ENCODE data around the gene SEPHS2.
"Not testable (repeated sequence)": the region's sequence is repeated elsewhere in the genome, so short reads cannot be mapped to it uniquely, and the experiment has no call there.

Gene SEPHS2

GRCh38 chr16:30470170-30470512 is 24.5 kb upstream of the SEPHS2 start:
- DNase-seq (ENCODE audit: low spot score), result no peak

- no peak for DNase-seq (ENCODE audit: low spot score)
Observed at GRCh38 chr16:30464078-30464477, 18.4 kb upstream of the SEPHS2 start.

DNA sequence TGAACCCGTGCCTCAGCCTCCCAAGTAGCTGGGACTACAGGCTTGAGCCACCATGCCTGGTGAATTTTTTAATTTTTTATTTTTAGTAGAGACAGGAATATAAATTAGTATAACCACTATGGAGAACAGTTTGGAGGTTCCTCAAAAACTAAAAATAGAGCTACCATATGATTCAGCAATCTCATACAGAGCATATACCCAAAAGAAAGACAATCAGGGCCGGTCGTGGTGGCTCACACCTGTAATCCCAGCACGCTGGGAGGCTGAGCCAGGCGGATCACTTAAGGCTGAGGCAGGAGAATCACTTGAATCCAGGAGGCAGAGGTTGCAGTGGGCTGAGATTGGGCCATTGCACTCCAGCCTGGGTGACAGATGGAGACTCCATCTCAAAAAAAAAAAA is 15.8 kb upstream of the SEPHS2 start:
- DNase-seq (ENCODE audit: low spot score), result not testable (repeated sequence)

- DNase-seq (ENCODE audit: low spot score), result no peak
Observed at GRCh38 chr16:30459456-30459855, 13.8 kb upstream of the SEPHS2 start.

DNA sequence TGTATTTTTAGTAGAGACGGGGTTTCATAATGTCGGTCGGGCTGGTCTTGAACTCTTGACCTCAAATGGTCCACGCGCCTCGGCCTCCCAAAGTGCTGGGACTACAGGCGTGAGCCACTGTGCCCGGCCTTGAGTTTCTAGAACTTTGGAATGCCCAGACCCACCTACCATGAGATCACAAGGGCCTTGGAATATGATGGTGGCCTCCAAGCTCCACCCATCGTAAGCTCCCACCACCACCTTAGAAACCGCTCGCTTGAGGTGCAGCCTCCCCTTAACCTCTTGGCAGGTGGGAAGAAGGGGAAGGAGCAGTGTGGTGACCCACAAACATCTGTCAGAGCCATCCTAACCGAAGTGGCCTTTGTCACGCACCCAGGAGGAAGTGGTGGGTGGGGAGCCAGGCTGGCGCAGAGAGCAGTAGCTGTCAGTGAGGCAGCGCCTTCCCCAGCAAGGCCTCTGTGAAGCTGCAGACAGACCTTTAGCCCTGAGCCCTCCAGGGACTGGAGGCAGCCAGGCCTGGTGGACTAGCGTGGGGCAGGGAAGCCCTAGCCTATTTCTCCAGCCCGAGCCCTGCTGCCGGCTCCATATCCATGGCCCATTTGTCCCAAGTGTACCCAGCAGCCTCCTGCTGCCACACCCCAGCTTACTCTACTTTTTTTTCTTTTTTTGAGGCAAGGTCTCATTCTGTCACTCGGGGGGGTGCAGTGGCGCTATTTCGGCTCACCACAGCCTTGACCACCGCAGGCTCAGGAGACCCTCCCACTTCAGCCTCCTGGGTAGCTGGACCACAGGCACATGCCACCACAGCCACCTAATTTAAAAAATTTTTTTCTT is 13.1 kb upstream of the SEPHS2 start:
- peak; percentile 20 for DNase-seq (ENCODE audit: low spot score)

DNA sequence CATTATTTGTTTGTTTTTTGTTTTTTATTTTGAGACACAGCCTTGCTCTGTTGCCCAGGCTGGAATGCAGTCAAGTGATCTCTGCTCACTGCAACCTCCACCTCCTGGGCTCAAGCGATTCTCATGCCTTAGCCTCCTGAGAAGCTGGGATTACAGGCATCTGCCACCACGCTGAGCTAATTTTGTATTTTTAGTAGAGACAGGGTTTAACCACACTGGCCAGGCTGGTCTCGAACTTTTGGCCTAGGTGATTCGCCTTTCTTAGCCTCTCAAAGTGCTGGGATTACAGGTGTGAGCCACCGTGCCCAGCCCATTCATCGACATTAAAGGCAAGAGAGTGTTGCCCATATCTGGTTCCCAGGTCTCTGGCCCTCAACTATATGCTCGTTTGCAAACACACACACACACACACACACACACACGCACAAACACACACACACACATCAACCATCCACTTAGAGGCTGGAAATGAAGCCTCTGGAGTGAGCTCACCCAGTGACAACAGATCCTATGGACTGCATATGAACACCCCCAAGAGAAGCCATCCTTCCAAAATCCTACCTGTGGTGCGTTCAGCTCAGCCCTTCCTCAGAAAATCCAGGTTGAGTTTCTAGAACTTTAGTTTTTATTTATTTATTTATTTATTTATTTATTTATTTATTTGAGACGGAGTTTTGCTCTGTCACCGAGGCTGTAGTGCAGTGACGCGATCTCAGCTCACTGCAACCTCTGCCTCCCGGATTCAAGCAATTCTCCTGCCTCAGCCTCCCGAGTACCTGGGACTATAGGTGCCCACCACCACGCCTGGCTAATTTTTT is 12.3 kb upstream of the SEPHS2 start:
- DNase-seq (ENCODE audit: low spot score), result no peak

GRCh38 chr16:30457256-30457655 is 11.6 kb upstream of the SEPHS2 start:
- no peak for DNase-seq (ENCODE audit: low spot score)

DNA sequence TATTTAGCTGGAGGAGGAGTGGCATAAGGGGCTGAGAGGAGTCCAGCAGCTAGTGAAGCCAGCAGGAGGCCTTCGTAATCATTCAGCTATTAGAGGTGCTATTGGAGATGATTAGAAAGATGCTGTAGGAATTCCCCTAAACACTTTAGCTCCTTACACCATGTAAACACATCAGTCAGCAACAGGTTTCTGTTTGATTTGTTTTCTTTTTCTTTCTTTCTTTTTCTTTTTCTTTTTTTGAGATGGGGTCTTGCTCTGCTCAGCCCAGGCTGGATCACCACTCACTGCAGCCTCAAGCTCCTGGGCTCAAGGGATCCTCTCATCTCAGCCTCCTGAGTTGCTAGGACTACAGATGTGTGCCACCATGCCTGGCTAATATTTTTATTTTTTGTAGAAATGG is 10.6 kb upstream of the SEPHS2 start:
- DNase-seq (ENCODE audit: low spot score), result no peak

DNA sequence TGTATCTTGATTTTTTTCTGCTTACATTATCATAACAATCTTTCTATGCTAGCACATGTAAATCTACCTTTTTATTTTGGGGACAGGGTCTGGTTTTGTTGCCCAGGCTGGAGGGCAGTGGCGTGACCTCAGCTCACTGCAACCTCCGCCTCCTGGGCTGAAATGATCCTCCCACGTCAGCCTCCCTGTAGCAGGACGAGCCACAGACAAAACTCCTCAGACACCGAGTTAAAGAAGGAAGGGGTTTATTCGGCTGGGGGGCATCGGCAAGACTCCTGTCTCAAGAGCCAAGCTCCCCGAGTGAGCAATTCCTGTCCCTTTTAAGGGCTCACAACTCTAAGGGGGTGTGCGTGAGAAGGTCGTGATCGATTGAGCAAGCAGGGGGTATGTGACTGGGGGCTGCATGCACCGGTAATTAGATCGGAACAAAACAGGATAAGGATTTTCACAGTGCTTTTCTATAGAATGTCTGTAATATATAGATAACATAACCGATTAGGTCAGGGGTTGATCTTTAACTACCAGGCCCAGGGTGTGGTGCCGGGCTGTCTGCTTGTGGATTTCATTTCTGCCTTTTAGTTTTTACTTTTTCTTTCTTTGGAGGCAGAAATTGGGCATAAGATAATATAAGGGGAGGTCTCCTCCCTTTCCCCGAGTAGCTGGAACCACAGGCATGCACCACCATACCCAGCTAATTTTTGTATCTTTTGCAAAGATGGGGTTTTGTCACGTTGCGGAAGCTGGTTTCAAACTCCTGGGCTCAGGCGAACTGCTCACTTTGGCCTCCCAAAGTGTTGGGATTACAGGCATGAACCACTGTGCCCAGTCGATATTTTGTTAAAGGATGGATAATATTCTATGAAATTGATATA is 7.3 kb upstream of the SEPHS2 start:
- not testable (repeated sequence) for DNase-seq (ENCODE audit: low spot score)

DNA sequence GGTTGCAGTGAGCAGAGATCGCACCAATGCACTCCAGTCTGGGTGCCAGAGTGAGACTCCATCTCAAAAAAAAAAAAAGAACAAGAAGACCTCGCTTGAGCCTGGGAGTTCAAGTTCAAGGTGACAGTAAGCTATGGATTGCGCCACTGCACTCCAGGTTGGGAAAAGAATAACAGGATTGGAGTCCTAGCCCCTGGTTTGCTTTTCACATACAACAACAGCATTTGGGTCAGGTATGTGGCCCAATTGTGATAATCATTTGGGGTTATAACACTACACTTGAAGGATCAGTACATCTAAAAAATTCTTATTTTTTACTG is 3.4 kb upstream of the SEPHS2 start:
- DNase-seq (ENCODE audit: low spot score), result no peak

DNA sequence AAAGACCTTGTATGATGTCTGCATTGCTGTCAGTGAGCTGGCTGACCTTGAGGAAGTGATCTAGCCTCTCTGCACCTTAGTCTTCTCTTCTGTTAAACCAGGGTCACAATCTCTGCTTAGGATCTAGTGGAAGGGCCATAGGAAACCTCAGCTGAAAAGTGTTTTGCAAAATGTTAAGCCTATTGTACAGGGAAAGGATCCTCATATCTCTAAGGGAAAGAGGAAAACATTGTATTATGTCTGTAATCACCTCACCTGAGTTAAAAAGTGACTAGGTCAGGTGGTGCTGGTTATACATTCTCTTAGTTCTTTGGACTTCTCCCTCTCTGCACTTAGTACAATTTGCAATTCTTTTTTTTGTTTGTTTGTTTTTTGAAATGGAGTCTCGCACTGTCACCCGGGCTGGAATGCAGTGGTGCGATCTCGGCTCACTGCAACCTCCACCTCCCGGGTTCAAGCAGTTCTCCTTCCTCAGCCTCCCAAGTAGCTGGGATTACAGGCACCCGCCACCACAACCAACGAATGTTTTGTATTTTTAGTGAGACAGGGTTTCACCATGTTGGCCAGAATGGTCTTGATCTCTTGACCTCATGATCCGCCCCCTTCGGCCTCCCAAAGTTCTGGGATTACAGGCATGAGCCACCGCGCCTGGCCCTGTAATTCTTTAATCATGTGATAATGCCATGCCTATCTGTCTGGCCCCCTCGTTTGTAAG is 2.0 kb upstream of the SEPHS2 start:
- no peak for DNase-seq (ENCODE audit: low spot score)

- DNase-seq (ENCODE audit: low spot score), result no peak
Observed at GRCh38 chr16:30446203-30446595, 525 bp upstream of the SEPHS2 start.

DNA sequence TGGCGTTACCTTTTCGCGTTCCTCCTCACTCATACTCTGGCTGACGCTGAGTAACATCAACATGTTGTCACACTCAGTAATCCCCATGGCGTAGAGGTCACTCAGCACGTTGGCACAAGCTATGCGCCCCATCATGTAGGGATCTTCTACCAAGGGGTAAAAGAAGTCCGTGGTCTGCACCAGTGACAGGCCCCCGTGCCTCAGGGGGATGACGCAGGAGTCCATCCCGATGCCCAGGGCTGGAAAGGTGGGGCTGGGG is 596 bp downstream of the SEPHS2 start:
- no peak for DNase-seq (ENCODE audit: low spot score)

GRCh38 chr16:30444231-30445148 is 1.2 kb downstream of the SEPHS2 start:
- DNase-seq (ENCODE audit: low spot score), result no peak

DNA sequence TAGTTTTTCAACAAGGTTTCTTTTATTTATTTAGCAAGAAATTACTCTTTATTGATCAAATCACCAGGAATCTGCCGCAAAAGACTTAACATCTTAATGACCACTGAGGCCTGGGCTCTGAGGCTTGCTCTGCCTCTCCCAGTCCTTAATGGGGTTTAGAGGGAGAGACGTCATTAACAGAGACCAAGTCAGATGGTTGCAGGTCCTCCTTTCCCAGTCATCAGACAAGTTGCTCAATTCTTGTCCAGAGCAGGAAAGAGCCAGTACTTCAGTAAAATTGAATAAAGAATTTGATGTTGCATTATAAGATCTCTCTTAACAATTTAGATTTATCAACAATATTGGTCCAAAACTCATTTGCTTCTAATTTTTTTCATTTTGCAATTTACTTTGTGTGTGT is 2.0 kb downstream of the SEPHS2 start:
- DNase-seq (ENCODE audit: low spot score), result no peak

DNA sequence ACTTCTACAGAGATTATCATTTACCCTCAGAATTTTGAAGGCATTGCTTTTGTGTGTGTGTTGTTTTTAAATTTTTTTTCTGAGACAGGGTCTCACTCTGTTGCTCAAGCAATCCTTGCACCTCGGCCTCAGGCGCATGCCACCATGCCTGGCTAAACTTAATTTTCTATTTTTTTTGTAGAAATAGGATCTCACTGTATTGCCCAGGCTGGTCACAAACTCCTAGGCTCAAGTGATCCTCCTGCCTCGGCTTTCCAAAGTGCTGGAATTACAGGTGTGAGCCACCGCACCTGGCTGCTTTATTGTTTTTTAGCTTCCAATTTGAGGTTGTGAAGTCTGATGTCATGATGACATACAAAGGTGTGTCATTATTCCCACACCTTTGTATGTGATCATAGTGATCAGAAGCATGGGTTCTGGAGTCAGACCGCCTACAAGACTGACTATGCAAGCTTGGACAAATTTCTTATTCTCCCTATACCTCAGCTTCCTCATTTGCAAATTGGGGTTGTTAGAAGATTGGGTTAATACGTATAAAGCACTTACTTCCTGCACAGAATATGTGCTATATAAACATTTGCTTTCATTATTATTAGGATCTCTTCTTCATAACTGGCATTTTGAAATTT is 5.8 kb downstream of the SEPHS2 start:
- no peak for DNase-seq (ENCODE audit: low spot score)

DNA sequence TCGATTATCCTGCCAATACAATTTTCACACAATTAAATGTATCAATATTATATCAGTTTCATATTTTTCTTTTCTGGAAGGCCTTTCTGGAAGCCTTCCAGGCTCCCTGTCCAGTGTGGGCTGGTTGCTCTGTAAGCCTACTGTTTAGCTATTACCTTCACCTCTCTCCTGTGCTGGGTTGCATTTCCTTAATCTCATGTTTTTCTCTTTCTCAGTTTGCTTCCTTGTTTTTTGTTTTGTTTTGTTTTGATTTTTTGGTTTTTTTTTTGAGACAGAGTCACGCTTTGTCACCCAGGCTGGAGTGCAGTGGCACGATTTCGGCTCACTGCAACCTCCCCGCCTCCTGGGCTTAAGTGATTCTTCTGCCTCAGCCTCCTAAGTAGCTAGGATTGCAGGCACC is 6.8 kb downstream of the SEPHS2 start:
- no peak for DNase-seq (ENCODE audit: low spot score)

GRCh38 chr16:30437511-30438046 is 8.1 kb downstream of the SEPHS2 start:
- no peak for DNase-seq (ENCODE audit: low spot score)

DNA sequence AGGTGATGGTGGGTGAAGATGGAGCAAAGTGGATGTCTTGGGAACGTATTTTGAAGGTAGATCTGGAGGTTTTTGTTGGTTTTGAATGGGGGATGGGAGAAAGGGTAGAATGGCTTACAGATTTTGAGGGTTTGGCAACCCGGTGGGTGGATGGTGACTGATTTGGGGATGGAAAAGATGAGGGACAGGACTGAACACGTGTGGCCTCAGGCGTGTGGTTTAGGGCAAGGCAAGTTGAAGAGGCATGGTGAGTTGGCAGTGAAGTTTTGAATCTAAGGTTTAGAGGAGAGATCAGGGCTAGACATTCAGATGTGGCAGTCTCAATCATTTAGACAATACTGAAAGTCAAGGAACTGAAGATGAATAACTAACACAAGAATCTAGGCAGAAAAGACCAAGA is 10.8 kb downstream of the SEPHS2 start:
- DNase-seq (ENCODE audit: low spot score), result no peak

GRCh38 chr16:30430428-30430970 is 15.2 kb downstream of the SEPHS2 start:
- no peak for DNase-seq (ENCODE audit: low spot score)

Measured in SK-N-DZ (cell line).